Fibroblast of skin of scalp (primary cell): ENCODE measurements around the gene GALNT9.
"Not testable (repeated sequence)": the region's sequence is repeated elsewhere in the genome, so short reads cannot be mapped to it uniquely, and the experiment has no call there.

Source experiments
- DNase-seq: peaks from one replicate; pipeline ENCODE4 v3.0.0-alpha.2; 2013

Gene GALNT9

DNA sequence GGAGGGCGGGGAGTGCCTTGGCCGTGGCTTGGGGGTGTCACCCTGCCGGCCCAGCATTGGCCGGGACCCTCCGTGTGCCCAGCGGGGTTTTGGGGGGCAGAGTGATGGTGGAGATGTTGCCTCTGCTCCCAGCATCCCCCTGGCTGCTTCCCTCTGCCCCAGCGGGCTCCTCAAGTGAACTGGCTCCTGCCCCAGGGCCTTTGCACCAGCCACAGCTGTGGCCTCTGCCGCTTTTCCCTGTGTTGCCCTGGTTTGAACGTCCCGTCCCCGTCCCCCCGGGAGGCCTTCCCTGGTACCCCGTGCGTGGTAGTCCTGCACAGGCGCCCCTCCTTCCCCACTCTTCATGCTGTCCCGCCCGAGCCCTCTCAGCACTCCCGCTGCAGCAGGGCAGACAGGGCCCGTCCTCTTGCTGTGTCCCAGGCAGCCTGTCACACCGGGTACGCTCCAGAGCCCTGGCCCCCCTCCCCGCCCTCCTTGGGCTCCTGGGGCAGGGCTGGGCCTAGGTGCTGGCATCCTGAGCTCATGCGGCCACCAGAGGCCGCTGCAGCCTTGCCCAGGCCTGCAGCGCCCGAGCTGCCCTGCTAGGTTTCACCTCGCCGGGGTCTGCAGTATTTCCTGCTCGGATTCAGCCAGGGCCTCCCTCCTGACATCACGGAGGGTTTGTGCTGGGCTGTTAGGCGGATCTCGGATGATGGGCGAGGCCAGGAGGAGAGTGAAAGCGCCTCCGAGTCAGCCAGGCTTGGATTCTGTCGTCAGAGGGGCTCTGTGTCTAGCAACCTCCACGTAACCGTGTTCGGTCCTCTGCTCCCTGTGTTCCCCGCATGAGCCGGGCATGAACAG lies 175.7 kb downstream of the GALNT9 start:
- DNase-seq, result peak; percentile 74

DNA sequence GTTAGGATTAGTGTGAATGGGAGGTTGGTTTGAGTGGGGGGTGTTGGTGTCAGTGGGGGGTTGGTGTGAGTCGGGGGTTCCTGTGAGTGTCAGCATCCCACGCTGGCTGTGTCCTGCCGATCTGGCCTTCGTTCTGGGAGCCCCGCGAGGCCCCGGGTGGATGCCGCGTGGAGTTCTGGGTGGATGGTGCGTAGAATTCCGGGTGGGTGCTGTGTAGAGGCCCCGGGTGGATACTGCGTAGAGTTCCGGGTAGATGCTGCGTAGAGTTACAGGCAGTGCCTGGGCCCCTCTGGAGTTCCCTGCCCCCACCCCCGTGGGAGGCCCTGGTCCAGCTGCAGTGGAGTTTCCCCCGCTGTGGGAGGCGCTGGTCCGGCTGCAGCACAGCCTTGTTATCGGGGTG lies 176.4 kb downstream of the GALNT9 start:
- no peak for DNase-seq

DNA sequence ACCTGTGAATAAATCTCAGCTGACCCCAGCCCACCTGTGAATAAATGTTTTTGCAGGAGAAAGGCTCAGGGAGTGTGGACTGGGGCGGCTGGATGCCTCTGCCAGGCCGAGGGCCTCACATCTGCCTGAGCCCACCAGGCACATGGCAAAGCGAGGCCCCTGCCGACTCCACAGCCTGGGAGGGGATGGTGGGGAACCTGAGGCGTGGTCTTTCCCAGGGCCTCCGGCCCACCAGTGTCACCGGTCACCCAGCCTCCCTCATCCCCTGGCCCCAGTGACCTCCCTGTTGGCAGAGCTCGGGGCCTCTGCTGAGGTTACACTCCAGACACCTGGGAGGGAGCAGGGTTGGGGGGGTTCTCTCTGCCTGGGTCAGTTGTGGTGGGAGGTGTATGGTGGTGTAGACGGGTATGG lies 177.0 kb downstream of the GALNT9 start:
- DNase-seq, result no peak

DNA sequence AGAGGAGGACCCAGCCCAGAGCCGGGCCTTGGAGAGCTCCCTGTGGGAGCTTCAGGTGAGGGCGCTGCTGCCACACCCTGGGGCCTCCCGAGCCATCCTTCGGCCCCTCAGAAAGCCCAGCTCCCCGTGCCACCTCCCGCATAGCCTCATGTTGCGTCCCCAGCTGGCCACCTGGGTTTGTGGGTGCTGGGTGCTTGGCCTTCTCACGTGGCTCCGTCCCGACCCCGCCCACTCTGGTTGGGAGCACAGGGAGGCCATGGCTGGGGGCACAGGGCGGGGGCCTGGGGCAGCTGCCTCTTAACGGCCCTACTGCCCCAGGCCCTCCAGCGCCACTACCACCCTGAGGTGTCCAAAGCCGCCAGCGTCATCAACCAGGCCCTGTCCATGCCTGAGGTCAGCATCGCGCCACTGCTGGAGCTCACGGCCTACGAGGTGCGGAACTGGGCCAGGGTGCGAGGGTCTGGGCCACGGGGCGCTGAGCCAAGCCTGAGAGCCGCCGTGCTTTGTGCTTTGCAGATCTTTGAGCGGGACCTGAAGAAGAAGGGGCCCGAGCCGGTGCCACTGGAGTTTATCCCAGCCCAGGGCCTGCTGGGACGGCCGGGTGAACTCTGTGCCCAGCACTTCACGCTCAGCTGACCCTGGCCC lies 177.5 kb downstream of the GALNT9 start:
- no peak for DNase-seq

DNA sequence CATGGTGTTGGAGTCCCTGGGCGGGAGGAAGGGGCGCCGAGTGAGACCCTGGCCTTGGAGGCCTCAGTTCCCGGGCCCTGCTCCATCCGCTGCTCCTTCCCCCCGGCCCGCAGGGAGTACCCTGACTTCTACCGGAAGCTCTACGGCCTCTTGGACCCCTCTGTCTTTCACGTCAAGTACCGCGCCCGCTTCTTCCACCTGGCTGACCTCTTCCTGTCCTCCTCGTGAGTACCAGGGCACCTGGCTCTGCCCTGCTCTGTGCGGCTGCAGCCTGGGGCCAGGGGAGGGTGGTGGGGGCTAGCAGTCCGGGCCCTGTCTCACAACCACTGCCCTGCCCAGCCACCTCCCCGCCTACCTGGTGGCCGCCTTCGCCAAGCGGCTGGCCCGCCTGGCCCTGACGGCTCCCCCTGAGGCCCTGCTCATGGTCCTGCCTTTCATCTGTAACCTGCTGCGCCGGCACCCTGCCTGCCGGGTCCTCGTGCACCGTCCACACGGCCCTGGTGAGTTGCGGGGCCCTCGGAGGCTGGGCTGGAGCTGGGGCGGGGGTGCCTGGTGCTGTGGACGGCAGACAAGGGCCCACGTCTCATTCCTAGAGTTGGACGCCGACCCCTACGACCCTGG lies 178.1 kb downstream of the GALNT9 start:
- DNase-seq, result no peak

DNA sequence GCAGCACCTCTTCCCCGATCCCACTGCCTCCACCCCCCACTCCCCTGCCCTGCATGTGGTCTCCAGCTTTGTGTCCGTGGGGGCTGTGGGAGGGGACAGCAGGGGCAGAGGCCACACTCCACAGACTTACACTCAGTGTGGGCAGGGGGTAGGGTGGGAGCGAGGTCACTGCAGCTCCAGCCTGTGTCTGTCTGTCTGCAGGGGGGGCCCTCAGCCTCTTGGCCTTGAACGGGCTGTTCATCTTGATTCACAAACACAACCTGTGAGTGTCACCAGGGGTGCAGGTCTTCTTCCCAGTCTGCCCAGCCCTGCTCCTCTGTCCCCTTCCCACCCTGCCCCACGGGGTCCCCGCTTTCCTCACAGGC lies 178.6 kb downstream of the GALNT9 start:
- no peak for DNase-seq

DNA sequence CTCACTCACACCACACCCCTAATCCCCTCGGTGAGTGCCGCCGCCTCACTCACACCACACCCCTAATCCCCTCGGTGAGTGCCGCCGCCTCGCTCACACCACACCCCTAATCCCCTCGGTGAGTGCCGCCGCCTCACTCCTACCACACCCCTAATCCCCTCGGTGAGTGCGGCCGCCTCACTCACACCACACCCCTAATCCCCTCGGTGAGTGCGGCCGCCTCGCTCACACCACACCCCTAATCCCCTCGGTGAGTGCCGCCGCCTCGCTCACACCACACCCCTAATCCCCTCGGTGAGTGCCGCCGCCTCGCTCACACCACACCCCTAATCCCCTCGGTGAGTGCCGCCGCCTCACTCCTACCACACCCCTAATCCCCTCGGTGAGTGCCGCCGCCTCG lies 179.9 kb downstream of the GALNT9 start:
- DNase-seq, result not testable (repeated sequence)

DNA sequence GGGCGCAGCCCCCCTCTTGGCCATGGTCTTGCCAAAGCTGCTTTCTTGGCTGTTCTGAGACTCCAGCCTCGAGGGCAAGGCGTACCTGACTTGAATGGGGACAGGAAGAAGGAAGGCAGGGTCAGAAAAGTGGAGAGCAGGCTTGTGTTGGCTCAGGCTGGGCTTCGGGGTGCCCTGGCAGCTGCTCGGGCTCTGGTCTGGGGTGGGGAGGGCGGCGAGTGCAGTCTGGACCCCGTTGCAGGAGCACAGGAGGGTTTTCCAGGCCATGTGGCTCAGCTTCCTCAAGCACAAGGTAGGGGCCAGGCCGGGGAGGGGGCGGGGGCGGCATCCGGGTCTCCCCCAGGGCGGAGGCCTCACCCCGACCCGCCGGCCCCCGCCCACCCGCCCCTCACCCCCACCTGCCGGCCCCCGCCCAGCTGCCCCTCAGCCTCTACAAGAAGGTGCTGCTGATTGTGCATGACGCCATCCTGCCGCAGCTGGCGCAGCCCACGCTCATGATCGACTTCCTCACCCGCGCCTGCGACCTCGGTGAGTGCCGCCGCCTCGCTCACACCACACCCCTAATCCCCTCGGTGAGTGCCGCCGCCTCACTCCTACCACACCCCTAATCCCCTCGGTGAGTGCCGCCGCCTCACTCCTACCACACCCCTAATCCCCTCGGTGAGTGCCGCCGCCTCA lies 180.9 kb downstream of the GALNT9 start:
- DNase-seq, result no peak

DNA sequence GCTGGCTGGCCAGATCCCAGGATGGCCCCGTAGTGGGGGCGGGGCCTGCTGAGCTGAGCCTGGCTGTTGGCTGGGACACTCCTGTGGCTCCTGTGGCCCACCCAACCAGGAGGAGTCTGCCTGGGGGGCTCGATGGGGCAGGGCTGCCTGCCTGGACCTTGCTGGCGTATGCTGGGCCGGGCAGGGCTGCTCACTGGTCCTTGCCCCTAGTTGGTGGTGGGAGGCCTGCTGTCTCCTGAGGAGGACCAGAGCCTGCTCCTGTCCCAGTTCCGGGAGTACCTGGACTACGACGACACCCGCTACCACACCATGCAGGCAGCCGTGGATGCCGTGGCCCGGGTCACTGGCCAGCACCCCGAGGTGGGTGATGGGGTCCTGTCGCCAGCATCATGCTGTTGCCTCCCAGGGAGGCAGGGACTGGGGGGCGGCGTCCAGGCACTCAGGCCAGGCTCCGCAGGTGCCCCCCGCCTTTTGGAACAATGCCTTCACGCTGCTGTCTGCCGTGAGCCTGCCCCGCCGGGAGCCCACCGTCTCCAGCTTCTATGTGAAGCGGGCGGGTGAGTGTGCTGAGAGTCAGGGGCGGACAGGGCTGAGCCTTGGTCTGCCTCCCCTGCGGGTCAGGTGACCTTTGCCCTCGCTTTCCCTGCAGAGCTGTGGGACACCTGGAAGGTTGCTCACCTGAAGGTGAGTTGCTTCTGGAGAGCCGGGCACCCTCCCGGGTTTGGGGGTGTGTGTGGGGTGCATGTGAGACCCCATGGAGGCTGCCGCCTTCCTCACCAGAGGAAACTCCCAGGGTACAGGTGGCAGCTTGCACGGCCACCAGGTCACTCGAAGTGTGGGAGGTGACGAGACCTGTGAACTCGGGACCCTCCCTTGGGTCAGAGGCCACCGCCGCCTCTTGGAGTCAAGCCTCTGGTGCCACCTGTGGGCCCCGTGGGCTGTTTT lies 181.7 kb downstream of the GALNT9 start:
- no peak for DNase-seq

DNA sequence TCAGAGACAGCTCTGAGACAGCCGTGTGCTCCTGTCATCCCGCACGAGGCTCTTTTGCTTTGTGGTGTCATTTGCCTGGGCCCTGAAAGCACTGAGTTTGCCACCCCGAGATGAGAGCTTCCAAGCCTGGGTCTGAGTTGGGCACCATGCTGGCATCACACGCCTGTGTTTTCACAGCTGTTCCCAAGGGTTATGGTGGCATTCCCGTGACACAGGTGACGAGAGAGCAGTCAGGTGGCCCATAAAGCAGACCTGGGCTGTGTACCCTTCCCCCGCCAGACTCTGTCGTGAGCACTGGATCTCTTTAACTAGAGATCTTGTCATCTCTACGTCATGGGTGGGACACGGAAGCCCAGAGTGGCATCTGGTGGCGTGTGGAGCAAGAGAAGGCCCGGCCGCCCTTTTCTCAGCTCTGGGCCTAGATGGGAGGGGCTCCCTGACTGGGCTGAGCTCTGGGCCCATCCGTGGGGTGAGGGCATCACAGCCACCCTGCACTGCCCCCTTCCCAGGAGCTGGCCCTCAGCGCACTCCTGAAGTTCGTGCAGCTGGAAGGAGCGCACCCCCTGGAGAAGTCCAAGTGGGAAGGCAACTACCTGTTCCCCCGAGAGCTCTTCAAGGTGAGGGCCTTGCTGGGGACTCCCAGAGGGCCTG lies 182.5 kb downstream of the GALNT9 start:
- no peak for DNase-seq
